GM11168 (cell line): ENCODE results near the gene KLHDC3.
"Not testable (repeated sequence)": the region's sequence is repeated elsewhere in the genome, so short reads cannot be mapped to it uniquely, and the experiment has no call there.

Experiments used
- in situ Hi-C: fragments of 300-500 bp; cut with MboI; formaldehyde crosslinking; loops from one replicate; pipeline ENCODE4 v1.12.0; 2022; ENCODE audit warnings: low sequenced_read_pairs; ENCODE audit not compliant: unreplicated experiment

Gene KLHDC3

DNA sequence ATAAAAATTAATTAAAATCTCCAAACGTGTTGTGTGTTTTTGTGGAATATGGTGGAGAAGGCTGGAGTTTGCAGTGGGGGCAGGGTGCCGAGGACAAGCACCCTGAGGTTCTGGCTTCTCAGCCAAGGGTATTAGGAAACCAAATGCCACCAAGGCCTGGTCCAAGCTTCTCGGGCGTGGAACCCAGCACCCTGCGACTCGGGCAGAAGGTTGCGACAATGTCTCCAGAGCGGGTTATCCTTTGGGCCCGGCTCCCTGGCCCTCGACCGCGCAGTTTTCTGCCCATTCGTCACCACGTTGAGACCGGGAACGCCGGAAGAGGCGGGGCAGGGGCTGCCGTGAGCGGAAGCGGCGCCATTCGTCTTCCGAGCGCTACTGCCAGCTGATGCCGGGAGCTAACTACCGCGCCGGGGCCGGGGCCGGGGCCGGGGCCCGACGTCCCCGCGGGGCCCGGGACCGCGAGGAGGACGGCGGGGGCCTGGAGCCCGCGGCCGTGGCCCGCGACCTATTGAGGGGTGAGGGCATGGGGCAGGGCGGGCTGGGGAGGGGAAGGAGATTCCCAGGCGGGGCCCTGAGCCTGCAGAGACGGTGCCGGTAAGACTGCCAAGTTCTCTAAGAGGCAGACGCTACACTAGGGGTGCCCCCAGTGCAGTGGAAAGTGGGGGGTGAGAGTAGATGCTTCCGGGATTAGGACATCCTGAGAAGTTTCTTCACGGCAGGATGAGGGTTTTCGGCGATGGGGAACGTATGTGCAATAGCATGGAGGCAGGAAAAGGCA is 7.4 kb downstream of the KLHDC3 start, which contains the start of gene RRP36:
TSS of gene RRP36 (plus strand) at position 354 of the 778 bp plus-strand sequence. CDS start at position 386, 32 bp downstream.
- in situ Hi-C loops = no loop called here

DNA sequence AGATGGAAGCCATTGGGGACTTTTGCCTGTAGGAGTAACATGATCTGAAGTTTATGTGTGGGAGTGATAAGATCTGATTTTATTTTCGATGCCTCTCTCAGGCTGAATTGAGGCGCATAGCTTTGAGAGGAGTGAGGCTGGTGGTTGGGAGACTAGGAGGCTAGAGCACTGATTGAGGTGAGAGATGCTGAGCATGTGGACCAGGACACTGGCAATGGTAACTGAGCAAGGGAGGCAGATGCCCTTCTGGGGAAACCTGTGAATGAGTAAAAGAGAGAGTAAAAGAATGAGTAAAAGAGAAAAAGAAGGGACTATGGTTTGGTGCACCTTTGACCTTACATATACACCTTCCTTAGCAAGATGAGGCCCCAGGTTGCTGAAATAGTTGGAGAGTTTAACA is 10.4 kb downstream of the KLHDC3 start:
- in situ Hi-C loops = no loop called here

DNA sequence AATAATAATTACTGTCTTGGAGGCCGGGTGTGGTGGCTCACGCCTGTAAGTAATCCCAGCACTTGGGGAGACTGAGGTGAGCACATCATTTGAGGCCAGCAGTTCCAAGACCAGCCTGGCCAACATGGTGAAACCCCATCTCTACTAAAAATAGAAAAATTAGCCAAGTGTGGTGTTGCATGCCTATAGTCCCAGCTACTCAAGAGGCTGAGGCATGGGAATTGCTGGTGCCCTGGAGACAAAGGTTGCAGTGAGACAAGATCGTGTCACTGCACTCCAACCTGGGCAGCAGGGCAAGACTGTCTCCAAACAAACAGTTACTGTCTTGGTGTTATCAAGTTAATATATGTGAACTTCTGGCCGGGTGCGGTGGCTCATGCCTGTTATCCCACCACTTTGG is 12.3 kb downstream of the KLHDC3 start:
- in situ Hi-C loops = no loop called here

DNA sequence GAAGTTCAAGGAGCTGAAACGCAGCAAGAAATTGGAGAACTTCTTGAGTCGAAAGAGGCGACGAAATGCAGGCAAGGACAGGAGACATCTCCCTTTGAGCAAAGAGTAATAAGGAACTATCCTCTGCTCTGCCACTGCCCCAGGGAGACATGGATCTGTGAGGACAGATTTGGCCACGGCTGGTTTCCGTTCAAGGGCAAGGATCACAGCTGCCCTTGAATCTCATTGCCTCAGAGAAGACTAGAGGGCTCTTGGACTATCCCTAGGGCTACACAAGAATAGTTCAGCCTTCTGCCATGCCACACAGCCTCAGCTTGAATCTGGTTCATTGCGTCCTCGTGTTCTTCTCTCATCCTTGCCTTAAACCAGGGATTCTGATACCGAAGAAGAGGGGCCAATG is 15.1 kb downstream of the KLHDC3 start:
- in situ Hi-C loops = no loop called here

DNA sequence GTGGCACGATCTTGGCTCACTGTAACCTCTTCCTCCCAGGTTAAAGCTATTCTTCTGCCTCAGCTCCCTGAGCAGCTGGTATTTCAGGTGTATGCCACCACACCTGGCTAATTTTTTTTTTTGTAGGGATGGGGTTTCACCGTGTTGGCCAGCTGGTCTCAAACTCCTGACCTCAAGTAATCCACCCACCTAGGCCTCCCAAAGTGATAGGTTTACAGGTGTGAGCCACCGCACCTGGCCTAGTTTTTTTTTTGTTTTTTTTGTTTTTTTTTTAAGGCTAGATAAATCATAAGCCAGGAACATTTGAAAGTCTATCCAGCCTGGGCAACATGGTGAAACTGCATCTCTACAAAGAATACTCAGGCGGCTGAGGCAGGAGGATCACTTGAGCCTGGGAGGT is 18.3 kb downstream of the KLHDC3 start:
- in situ Hi-C loops = no loop called here

DNA sequence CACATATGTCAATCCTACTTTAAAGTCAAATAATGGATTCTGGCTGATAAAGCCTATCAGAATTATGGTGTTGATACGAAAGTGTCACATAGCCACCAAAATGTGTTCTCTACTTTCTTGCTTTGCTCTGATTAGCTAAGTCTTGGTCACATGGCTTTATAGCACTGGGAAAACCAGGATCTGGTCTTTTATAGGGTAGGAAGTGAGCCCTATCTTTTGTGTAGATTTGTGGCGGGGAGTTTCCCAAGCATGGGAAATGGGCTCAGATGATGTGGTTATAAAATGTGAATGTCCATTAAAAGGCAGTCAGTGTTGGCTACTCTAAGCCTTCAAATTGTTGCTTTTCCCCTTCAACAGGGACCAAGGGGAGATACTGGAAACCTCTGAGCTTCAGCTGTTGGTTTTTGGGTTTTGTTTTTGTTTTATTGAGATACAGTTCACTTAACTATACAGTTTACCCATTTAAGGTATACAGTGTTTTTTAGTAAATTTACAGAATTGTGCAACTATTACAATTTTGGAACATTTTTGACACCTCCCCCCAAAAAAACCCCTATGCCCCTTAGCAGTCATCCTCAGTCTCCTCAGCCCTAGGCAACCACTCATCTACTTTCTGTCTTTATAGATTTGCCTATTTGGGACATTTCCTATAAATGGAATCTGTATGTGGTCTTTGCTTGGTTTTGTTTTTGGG is 19.6 kb downstream of the KLHDC3 start:
- in situ Hi-C loops = no loop called here

DNA sequence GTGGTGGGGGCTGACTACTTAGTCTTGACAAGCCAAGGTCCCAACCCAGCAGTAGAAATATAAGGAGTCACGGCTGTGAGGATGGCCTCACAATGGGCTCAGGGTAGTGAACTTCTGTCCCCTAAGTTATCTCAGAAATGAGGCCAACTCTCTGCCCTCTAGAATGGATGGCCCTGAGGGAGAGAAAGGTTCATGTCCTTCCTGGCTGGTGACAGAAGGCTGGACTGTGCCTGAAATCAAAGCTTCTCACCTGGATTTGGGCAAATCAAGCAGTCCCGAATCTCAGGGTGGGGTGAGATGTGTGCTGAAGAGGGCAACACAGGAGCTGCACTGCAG is 20.1 kb downstream of the KLHDC3 start:
- in situ Hi-C loops = no loop called here

DNA sequence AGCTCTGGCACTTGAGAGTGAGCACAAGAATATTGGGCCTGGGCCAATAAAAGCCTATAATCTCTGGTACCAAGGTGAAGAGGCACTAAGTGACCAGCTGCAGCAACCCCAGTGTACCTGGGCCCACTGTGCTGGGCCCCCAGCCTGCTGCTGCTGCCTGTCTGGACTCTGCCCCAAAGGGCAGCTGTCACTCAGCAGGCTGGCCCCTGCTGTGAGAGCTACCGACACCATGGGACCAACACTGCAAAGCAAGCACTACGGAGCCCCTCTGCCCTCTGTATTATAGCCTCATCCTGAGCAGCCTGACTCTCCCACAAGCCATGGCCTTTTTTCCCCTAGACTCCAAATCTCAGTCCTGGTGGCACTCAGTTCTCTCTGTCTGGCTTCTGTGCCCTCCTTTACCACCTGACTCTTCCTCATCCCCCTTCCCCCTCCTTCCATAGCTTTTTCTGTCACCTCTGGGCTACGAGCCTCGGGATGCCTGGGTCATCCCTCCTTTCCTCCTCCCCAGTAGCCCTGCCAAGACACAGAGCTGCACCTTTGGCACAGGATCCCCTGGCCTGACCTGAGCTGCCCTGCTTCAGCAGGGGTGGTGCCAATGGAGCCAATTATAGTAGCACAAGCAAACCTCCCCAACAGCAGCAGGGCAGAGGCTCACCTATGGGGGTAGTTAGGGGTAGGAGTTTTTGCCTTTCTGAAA is 21.6 kb downstream of the KLHDC3 start:
- in situ Hi-C loops = no loop called here

DNA sequence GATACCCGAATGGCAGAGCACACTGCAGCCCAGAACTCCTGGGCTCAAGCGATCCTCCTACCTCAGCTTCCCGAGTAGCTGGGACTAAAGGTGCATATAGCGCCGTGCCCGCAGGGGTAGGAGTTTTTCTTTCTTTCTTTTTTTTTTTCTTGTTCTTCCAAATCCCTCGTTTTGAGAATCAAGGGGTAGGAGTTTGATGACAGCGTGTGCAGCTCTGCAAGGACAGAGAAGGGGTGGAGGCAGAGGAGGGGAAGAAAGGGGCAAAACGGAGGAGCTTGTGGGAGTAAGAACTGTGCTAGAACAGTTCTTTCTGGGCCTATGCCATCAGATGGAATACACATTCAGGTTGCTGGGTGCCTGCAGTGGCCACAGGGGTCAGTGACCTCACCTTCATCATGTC is 22.7 kb downstream of the KLHDC3 start:
- in situ Hi-C loops = no loop called here

DNA sequence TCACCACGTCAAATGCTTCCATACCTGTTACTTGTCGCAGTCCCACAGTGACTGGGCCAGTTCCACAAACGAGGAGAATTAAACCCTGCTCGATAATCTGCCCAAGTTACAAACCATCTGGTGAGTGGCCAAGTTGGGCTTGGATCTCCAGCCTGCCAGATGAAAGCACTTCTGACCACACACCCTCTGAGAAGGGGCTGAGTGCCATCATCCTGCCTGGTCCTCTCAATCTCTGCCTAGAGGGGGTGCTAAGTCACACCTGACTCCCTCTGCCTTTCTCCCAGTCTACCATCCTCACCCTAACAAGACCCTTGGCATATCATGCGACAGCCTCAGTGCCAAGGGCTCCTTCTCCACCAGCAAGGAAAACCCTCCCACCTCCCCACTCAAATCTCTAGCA is 23.1 kb downstream of the KLHDC3 start:
- in situ Hi-C loops = no loop called here

DNA sequence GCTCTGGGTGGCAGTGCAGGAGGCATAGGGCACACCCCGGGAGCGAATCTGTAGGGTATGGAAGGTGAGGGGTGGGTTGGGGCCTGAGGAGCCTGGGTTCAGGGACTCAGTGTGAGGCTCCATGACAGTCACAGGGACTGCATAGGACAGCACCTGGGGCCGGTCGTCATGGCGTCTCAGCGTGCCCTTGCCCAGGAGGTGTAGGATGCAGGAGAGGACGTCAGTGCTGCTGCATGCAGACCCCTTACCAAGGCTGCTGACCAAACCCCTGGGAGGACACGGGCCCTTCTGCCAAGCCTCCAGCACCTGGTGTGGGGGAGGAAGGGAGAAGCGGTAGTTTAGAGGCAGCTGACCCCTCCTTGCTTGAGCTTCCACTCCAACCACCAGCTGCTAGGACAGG is 23.7 kb downstream of the KLHDC3 start:
- in situ Hi-C loops = no loop called here

DNA sequence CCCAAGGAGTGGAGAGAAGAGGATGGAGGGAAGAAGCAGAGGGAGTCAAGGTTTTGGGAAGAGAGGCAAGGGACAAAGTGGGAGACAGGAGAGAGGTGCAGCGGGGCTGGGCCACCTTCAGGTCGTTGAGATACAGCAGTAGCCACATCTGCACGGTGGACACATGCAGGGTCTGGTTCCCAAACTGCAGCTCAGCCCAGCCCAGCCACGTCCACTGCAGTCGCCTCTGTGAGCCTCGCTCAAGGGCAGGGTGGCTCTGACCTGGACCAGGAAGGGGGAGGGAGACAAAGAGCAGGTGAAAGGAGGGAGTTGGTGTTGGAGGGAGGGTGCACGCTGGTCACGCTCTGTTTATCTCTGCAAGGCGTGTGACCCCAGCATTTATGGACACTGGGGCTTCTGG is 24.7 kb downstream of the KLHDC3 start:
- in situ Hi-C loops = no loop called here

DNA sequence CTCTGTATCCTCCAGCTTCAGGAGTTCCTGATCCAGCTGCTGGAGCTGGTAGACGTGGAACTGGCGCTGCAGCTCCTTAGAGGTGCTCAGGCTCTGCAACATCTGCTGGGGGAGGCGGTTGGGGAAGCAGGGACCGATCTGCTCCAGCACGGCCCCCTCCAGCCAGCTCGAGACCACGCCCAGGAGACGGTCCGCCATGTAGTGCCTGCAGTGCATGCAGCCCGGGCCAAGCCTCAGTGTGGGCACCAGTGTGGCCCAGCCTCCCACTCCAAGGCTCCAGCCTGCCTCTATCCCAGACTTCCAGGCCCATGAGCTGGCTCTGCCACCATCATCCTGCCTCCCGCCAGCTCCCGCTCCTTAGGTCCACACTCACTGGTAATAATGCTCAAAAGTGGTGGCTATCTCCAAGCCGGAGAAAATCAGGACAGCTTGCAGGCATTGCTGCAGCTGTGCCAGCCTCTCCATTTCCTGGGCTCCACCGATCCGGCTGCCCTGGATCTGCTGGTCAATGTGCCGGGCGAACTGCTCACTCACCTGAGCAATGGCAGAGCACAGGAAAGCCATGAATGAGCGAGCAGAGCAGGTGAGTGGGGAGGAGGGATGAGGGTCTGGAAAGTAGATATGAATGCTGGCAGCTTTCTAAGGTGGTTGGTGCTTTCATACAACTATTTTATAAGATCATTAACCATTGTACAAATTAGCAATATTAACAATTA is 26.7 kb downstream of the KLHDC3 start:
- in situ Hi-C loops = no loop called here

DNA sequence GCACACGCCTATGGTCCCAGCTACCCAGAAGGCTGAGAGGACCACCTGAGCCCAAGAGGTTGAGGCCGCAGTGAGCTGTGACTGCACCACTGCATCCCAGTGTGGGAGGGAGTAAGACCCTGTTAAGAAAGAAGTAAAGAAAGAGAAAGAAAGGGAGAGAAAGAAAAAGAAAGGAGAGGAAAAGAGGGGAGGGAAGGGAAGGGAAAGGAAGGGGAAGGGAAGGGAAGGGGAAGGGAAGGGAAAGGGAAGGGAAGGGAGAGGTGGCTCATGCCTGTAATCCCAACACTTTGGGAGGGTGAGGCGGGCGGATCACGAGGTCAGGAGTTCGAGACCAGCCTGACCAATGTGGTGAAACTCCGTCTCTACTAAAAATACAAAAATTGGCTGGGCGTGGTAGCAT is 27.4 kb downstream of the KLHDC3 start:
- in situ Hi-C loops = not testable (repeated sequence)

DNA sequence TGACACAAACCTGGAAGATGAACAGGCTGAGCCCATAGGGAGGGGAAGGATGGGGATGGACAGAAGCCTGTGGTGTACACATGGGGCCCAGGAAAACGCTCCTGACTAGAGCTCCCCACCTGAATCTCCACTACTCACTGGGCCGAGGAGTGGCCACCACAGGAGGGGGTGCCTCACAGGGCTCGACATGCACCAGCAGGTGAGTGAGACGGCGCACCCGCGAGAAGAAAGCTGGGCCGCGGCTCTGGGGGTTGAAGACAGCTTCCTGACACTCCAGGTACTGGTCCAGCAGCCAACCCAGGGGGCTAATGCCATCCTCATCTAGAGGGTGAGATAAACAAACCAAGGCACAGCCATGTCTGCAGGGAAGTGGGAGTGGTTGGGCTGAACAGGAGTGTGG is 29.3 kb downstream of the KLHDC3 start:
- in situ Hi-C loops = no loop called here

DNA sequence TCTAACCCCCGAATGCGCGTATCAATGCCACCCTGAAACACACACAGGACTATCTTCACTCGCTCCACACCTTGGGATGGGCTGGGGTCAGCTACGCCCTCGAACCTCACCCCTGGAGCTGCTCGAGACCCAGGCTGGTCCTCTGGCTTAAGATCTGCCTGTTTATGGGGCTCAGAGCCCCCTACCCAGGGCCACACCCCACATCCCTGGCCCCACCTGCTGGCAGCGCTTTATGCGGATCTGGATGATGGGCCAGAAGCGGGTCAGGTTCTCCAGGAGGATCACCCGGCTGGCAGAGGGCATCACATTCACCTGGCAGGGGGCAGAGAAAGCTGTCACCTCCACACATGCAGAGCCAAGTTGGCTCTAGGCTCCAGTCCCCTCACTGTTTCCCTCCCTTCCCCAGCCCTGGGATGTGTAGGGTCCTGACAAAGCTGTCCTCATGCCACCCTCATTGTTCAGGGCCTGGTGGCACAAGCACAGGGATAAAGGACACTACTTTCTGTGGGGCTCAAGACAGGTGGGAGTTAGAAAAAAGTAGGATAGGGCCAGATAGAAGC is 31.4 kb downstream of the KLHDC3 start:
- in situ Hi-C loops = no loop called here

DNA sequence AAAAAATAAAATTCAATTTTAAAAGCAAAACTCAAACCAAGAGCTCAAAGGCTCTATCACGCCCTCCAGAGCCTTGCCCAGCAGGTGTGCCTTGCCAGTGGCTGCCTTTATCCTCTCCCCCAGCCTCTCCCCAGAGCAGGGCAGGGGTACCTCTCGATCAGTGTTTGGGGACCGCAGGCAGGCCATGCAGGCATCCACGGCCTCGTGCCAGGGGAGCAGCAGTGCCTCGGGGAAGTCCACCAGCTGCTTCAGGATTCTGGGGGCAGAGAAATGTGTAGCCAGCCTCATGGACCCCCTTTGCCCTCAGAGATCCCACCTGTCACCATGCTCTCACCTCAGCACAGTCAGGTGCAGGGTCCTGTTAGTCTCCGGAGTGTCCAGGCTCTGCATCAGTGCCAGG is 33.9 kb downstream of the KLHDC3 start:
- in situ Hi-C loops = no loop called here

DNA sequence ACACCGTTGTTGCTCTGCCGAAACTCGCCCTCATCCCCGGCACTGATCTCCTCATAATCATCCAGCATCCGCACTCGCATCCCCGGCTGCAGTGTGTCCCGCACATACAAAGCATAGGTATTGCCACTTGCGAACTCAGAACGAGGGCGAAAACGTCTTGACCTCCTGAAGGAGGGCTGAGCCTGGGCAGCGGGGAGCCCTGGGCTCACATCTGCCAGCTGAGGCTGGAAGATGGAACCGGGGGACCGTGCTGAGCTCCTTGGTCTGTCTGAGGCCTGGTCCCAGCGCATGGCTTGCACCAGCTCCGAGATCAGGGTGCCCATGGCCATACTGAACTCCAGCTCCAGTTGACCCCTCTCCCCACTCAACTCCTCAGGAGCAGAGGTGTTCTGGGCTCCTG is 36.9 kb downstream of the KLHDC3 start:
- in situ Hi-C loops = no loop called here

DNA sequence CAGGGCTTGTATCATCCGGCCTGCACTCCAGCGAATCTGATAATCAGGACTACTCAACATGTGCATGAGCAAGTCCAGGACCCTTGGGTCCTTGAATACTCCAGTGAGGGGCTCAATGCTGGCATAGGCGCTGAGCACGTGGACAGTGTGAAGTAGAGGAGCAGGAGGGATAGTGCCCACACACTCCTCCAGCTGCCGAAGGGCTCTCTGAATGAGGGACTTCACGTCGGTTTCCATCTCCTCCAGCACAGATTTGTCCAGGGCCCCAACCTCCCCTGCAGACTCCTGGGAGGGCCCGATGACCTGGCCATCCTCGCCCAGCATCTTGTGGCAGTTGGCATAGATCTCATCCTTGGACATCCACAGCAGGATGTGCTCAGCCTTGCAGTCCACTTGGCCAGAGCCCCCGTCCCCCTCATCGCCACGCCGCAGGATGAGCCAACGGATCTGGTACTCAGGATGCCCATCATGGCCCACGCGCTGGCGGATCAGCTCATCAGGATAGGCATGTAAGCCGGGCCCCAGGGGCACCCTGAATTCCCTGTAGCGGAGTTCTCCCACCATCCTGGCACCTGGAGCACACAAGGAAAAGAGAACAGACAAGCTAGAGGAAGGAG is 38.3 kb downstream of the KLHDC3 start:
- in situ Hi-C loops = no loop called here
